ENCODE data around the gene SRSF1.
"Not testable (repeated sequence)": the region's sequence is repeated elsewhere in the genome, so short reads cannot be mapped to it uniquely, and the experiment has no call there.

Gene SRSF1

DNA sequence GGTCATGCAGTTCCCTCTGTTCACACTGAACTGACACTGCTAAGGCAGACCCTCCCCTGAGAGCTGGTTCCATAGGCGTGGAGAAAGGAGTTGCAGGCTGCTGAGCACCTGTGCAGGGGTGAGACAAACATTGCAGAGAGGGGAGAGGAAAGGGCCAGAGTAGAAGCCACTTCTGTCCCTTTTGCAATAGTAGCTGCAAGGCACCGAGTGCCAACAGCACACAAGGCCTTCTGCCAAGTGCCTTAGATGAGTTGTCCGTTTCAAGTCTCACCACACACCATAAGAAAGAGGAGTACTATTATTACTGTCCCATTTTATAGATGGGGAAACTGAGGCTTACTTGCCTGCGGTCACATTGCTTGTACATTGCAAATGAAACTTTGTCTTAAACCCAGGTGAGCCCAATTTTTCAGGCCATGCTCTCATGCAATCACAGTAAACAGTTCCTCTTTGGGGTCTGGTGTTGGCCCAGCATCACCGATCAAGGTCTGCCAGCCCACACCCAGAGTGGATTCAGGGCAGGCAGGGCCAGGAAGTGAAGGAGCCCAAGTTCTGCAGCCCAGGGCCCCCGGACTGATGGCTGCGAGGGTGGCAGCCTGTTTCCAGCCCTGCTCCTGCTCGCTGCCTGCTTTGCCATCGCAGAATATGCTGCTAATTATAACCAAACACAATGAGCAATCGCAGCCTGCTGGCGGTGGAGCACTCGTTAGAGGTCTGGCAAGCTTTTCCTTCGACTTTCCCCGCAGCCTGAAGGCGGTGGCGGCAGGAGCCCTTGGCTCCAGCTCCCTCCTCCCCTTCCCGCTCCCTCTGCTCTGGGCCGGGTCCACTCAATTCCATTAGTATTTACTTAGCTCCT lies 39.4 kb upstream of the SRSF1 start:
- H3K4me3 ChIP-seq (ENCODE audit: low read length in 2 of 2) = no peak overlapping the region
- H3K27me3 ChIP-seq (ENCODE audit: control insufficient read depth in 2 of 2, insufficient read depth in 2 of 2, low read length in 2 of 2) = peaks cover 0 to 3% of the 10 kb centered on the region in 2 donors
- H3K4me1 ChIP-seq (ENCODE audit: control insufficient read depth in 2 of 2, insufficient read depth in 2 of 2, low read length in 2 of 2) = no peaks in the 10 kb centered on the region
- H3K36me3 ChIP-seq (ENCODE audit: control insufficient read depth in 2 of 2, insufficient read depth in 2 of 2, low read length in 2 of 2) = no peaks in the 10 kb centered on the region
- H3K27ac ChIP-seq (ENCODE audit: low read depth in 2 of 2, low read length in 2 of 2) = no peak overlapping the region
- no peak overlapping the region for H3K9ac ChIP-seq (ENCODE audit: low read depth in 1 of 2, low read length in 2 of 2)
- H3K9me3 ChIP-seq (ENCODE audit: control insufficient read depth in 2 of 2, low read length in 2 of 2) = no peaks in the 10 kb centered on the region

DNA sequence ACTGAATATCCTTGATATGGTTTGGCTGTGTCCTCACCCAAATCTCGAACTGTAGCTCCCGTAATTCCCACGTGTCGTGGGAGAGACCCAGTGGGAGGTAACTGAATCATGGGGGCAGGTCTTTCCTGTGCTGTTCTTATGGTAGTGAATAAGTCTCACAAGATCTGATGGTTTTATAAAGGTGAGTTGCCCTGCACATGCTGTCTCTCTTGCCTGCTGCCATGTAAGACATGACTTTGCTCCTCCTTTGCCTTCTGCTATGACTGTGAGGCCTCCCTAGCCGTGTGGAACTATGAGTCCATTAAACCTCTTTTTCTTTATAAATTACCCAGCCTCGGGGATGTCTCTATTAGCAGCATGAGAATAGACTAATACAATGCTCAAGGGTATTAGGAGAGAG lies 37.2 kb upstream of the SRSF1 start:
- H3K27me3 ChIP-seq (ENCODE audit: control insufficient read depth in 2 of 2, insufficient read depth in 2 of 2, low read length in 2 of 2); H3K9ac ChIP-seq (ENCODE audit: low read depth in 1 of 2, low read length in 2 of 2); H3K36me3 ChIP-seq (ENCODE audit: control insufficient read depth in 2 of 2, insufficient read depth in 2 of 2, low read length in 2 of 2); H3K27ac ChIP-seq (ENCODE audit: low read depth in 2 of 2, low read length in 2 of 2); H3K9me3 ChIP-seq (ENCODE audit: control insufficient read depth in 2 of 2, low read length in 2 of 2); H3K4me1 ChIP-seq (ENCODE audit: control insufficient read depth in 2 of 2, insufficient read depth in 2 of 2, low read length in 2 of 2); H3K4me3 ChIP-seq (ENCODE audit: low read length in 2 of 2): not testable (repeated sequence)

DNA sequence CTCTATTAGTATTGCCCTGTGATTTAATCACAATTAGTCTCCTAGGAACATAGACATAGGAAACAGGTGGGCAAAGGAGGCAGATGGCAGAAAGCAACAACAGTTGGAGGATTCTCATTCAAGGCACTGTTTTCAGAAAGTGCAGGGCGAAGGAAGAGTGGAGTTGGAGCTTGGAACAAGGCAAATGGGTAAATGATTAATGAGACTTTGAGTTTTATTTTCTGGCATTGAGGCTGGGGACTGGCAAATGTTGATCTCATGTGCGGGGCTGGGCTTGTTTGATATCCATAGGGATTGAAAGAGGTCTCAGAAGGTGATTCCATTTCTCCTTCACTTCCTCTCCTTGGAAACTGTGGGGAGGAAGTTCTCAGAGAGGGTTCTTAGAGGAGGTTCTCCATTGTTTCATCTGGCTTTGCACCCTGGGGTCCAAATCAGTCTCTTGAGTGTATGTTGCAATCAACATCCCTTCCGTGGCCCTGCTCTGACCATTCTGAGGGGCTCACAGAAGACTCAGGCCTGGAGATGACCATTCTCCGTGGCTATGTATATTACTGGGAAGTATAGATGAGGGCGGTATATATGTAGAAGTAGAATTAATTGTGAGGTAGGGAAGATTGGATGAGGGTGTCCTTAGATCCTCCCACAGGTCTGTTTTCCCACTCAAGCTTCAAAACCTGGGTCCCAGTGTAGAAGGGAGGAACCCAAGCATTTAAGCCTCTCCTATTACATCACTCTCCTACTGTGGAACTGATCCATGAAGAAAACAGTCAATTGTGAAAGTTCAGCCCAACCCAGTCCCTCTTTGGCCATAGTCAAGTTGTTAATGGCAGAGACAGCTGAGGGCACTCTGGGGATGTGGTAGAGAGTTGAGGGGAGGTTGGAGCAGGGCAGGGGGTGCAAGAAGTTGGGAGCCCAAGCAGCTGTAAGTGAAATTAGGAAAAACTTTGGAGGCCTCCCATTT lies 36.5 kb upstream of the SRSF1 start:
- H3K9me3 ChIP-seq (ENCODE audit: control insufficient read depth in 2 of 2, low read length in 2 of 2) = no peaks in the 10 kb centered on the region
- H3K36me3 ChIP-seq (ENCODE audit: control insufficient read depth in 2 of 2, insufficient read depth in 2 of 2, low read length in 2 of 2) = no peaks in the 10 kb centered on the region
- H3K4me1 ChIP-seq (ENCODE audit: control insufficient read depth in 2 of 2, insufficient read depth in 2 of 2, low read length in 2 of 2) = no peaks in the 10 kb centered on the region
- no peak overlapping the region for H3K27ac ChIP-seq (ENCODE audit: low read depth in 2 of 2, low read length in 2 of 2)
- no peak overlapping the region for H3K4me3 ChIP-seq (ENCODE audit: low read length in 2 of 2)
- H3K9ac ChIP-seq (ENCODE audit: low read depth in 1 of 2, low read length in 2 of 2) = no peak overlapping the region
- H3K27me3 ChIP-seq (ENCODE audit: control insufficient read depth in 2 of 2, insufficient read depth in 2 of 2, low read length in 2 of 2) = peaks cover 3% of the 10 kb centered on the region in 2 donors

DNA sequence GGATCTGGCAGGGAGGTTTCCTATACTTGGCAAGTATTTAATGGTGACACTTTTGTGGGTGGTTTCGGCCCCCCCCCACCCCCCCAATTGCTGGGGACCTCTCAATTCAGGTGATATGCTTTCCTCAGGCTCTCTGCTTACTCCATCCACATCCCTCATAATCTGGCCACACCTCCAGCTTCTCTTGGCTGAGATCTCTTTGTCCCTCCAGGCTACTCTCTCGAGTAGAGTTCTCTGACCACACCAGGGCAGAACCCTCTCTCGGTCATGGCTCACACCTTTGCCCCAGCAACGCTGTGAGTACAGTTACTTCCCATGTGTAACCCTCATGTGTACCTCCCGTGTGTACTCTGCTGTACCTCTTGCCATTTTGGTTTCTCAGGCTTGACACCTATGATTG lies 34.1 kb upstream of the SRSF1 start:
- H3K9ac ChIP-seq (ENCODE audit: low read depth in 1 of 2, low read length in 2 of 2) = no peak overlapping the region
- H3K9me3 ChIP-seq (ENCODE audit: control insufficient read depth in 2 of 2, low read length in 2 of 2) = no peaks in the 10 kb centered on the region
- H3K27me3 ChIP-seq (ENCODE audit: control insufficient read depth in 2 of 2, insufficient read depth in 2 of 2, low read length in 2 of 2) = peaks cover 3% of the 10 kb centered on the region in 2 donors
- H3K36me3 ChIP-seq (ENCODE audit: control insufficient read depth in 2 of 2, insufficient read depth in 2 of 2, low read length in 2 of 2) = no peaks in the 10 kb centered on the region
- no peak overlapping the region for H3K4me3 ChIP-seq (ENCODE audit: low read length in 2 of 2)
- no peaks in the 10 kb centered on the region for H3K4me1 ChIP-seq (ENCODE audit: control insufficient read depth in 2 of 2, insufficient read depth in 2 of 2, low read length in 2 of 2)
- no peak overlapping the region for H3K27ac ChIP-seq (ENCODE audit: low read depth in 2 of 2, low read length in 2 of 2)

DNA sequence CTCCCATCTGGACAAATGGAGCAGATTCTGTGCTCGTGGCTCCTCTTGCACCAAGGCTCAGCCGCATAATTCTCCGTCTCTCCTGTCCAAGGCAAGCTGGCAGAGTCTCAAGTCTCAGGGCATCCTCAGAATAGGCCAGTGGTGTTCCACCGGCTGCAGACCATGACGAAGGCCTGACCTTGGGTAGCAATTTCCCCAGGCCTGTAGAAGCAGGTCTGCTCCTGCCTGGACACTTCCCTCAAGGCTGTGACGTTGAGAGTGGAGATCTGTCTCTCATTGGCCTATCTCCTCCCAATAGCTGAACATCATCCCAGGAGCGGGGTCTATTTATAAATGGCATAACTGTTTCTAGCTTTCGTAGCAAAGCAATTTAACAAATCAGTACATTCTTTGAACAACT lies 33.3 kb upstream of the SRSF1 start:
- peaks cover 3% of the 10 kb centered on the region in 2 donors for H3K27me3 ChIP-seq (ENCODE audit: control insufficient read depth in 2 of 2, insufficient read depth in 2 of 2, low read length in 2 of 2)
- H3K4me1 ChIP-seq (ENCODE audit: control insufficient read depth in 2 of 2, insufficient read depth in 2 of 2, low read length in 2 of 2) = no peaks in the 10 kb centered on the region
- no peaks in the 10 kb centered on the region for H3K9me3 ChIP-seq (ENCODE audit: control insufficient read depth in 2 of 2, low read length in 2 of 2)
- no peak overlapping the region for H3K4me3 ChIP-seq (ENCODE audit: low read length in 2 of 2)
- H3K27ac ChIP-seq (ENCODE audit: low read depth in 2 of 2, low read length in 2 of 2) = no peak overlapping the region
- no peaks in the 10 kb centered on the region for H3K36me3 ChIP-seq (ENCODE audit: control insufficient read depth in 2 of 2, insufficient read depth in 2 of 2, low read length in 2 of 2)
- no peak overlapping the region for H3K9ac ChIP-seq (ENCODE audit: low read depth in 1 of 2, low read length in 2 of 2)

DNA sequence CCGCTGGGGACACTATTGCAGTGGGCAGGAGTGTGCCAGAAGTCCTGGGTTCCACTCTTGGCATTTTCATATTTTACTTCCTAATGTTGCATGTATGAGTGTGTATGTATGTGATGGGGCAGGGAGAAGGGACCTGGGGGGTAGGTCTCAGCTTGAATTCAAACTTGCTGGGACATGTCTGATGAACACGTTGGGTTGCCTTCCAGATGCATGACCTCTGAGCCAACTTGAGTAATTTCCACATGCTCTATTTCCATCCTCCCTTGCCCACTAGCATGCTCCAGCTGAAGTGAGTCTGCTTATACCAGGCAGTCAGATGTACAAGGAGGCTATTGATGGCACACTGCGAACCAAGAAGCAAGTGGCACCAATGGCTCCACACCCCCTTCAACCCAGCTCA lies 32.9 kb upstream of the SRSF1 start:
- Histone ChIP-seq H3K9me3 (ENCODE audit: control insufficient read depth in 2 of 2, low read length in 2 of 2) (no peaks in the 10 kb centered on the region), H3K27me3 (ENCODE audit: control insufficient read depth in 2 of 2, insufficient read depth in 2 of 2, low read length in 2 of 2) (peaks cover 3% of the 10 kb centered on the region in 2 donors), H3K36me3 (ENCODE audit: control insufficient read depth in 2 of 2, insufficient read depth in 2 of 2, low read length in 2 of 2) (no peaks in the 10 kb centered on the region), H3K9ac (ENCODE audit: low read depth in 1 of 2, low read length in 2 of 2) (no peak overlapping the region), H3K27ac (ENCODE audit: low read depth in 2 of 2, low read length in 2 of 2) (no peak overlapping the region), H3K4me1 (ENCODE audit: control insufficient read depth in 2 of 2, insufficient read depth in 2 of 2, low read length in 2 of 2) (no peaks in the 10 kb centered on the region), H3K4me3 (ENCODE audit: low read length in 2 of 2) (no peak overlapping the region)

DNA sequence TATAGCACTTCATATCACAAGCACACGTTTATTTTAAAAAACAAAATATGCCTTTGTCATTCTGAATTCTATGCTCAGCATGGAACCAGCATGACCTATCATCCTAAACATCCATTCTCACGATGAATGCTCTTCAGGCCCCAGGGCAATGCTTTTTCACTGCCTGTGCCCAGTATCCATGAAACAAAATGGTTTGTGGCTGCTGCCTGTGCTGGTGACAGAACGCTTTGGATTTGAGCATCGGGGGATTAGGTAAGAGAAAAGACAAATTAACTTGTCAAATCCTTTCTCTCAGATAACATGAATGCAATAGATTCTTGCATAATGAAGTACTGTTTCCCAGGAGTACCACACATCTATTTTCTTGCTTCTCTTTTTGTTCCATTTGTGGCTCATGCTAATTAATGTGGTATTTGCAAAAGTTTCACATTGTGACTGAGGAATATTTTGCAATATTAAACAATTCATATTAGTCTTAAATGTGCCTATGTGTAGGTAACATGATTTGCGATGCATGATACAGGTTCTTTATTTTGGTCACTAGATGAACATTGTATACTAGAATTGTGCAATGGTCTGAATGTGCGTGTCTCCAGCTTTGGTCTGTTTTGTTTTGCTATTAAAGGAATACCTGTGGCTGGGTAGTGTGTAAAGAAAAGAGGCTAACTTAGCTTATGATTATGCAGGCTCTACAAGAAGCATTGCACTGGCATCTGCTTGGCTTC lies 25.8 kb upstream of the SRSF1 start:
- Histone ChIP-seq H3K27me3 (ENCODE audit: control insufficient read depth in 2 of 2, insufficient read depth in 2 of 2, low read length in 2 of 2) (peaks cover 0 to 1% of the 10 kb centered on the region in 2 donors), H3K9ac (ENCODE audit: low read depth in 1 of 2, low read length in 2 of 2) (no peak overlapping the region), H3K4me1 (ENCODE audit: control insufficient read depth in 2 of 2, insufficient read depth in 2 of 2, low read length in 2 of 2) (no peaks in the 10 kb centered on the region), H3K27ac (ENCODE audit: low read depth in 2 of 2, low read length in 2 of 2) (no peak overlapping the region), H3K36me3 (ENCODE audit: control insufficient read depth in 2 of 2, insufficient read depth in 2 of 2, low read length in 2 of 2) (no peaks in the 10 kb centered on the region), H3K9me3 (ENCODE audit: control insufficient read depth in 2 of 2, low read length in 2 of 2) (no peaks in the 10 kb centered on the region), H3K4me3 (ENCODE audit: low read length in 2 of 2) (no peak overlapping the region)

DNA sequence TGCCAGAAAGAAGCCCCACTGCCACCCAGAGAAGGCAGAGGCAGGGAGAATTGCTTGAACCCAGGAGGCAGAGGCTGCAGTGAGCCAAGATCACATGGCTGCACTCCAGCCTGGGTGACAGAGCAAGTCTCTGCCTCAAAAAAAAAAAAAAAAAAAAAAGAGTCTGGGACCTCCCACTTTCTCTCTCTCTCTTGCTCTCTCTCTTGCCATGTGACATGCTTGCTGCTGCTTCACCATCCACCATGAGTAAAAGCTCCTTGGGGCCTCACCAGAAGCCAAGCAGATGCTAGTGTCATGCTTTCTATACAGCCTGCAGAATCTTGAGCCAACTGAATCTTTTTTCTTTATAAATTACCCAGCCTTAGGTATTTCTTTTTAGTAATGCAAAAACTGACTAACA lies 21.5 kb upstream of the SRSF1 start:
- Histone ChIP-seq H3K36me3 (ENCODE audit: control insufficient read depth in 2 of 2, insufficient read depth in 2 of 2, low read length in 2 of 2) (no peaks in the 10 kb centered on the region), H3K27ac (ENCODE audit: low read depth in 2 of 2, low read length in 2 of 2) (no peak overlapping the region), H3K9ac (ENCODE audit: low read depth in 1 of 2, low read length in 2 of 2) (no peak overlapping the region), H3K4me1 (ENCODE audit: control insufficient read depth in 2 of 2, insufficient read depth in 2 of 2, low read length in 2 of 2) (no peaks in the 10 kb centered on the region), H3K27me3 (ENCODE audit: control insufficient read depth in 2 of 2, insufficient read depth in 2 of 2, low read length in 2 of 2) (peaks cover 0 to 6% of the 10 kb centered on the region in 2 donors), H3K9me3 (ENCODE audit: control insufficient read depth in 2 of 2, low read length in 2 of 2) (no peaks in the 10 kb centered on the region), H3K4me3 (ENCODE audit: low read length in 2 of 2) (no peak overlapping the region)

DNA sequence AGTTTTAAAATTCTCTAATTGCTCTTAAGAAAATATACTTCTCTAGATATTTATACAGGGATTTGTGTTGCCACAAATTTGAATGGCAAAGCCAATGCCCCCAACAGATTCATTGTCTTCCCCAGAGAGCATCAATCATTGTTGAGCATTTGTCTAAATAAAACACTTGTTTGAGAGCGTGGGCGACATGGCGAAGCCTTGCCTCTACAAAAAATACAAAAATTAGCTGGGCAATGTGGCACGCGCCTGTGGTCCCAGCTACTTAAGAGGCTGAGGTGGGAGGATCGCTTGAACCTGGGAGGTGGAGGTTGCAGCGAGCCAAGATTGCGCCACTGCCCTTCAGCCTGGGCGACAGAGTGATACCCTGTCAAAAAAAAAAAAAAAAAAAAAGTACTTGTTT lies 13.4 kb upstream of the SRSF1 start:
- peaks cover 0 to 4% of the 10 kb centered on the region in 2 donors for H3K27me3 ChIP-seq (ENCODE audit: control insufficient read depth in 2 of 2, insufficient read depth in 2 of 2, low read length in 2 of 2)

More for the DNA sequence above, 13.4 kb upstream of the SRSF1 start:
- Histone ChIP-seq H3K4me1 (ENCODE audit: control insufficient read depth in 2 of 2, insufficient read depth in 2 of 2, low read length in 2 of 2) (no peaks in the 10 kb centered on the region), H3K9me3 (ENCODE audit: control insufficient read depth in 2 of 2, low read length in 2 of 2) (no peaks in the 10 kb centered on the region), H3K4me3 (ENCODE audit: low read length in 2 of 2) (no peak overlapping the region), H3K36me3 (ENCODE audit: control insufficient read depth in 2 of 2, insufficient read depth in 2 of 2, low read length in 2 of 2) (no peaks in the 10 kb centered on the region), H3K9ac (ENCODE audit: low read depth in 1 of 2, low read length in 2 of 2) (no peak overlapping the region), H3K27ac (ENCODE audit: low read depth in 2 of 2, low read length in 2 of 2) (no peak overlapping the region)

Data from mucosa of rectum (tissue), 2 donors.